WTC11 (cell line): ENCODE measurements around the gene NDUFAF4.

Source experiments
- CTCF ChIP-seq: fragments of 200-600 bp; IDR thresholded peaks from 2 replicates; pipeline ENCODE4 v1.8.0; 2022; ENCODE audit warnings: antibody characterized with exemption
- ESRRA ChIP-seq: sonication (generic); formaldehyde crosslinking; IDR thresholded peaks from 2 replicates; pipeline ENCODE4 v1.8.1; 2022; ENCODE audit warnings: mild to moderate bottlenecking, missing genetic modification reagents, borderline replicate concordance
- NR2C2 ChIP-seq: sonication (generic); formaldehyde crosslinking; IDR thresholded peaks from 2 replicates; pipeline ENCODE4 v1.8.0; 2022; ENCODE audit warnings: mild to moderate bottlenecking, missing genetic modification reagents
- PRDM15 ChIP-seq: sonication (generic); formaldehyde crosslinking; IDR thresholded peaks from 2 replicates; pipeline ENCODE4 v1.8.0; 2022; ENCODE audit warnings: missing genetic modification reagents
- SP1 ChIP-seq: sonication (generic); formaldehyde crosslinking; conservative IDR thresholded peaks from 2 replicates; pipeline ENCODE4 v1.8.1; 2022; ENCODE audit warnings: missing genetic modification reagents

- TF ChIP-seq CTCF (no peak), ESRRA (no peak), PRDM15 (no peak), NR2C2 (CRISPR knock-in tag) (no peak), SP1 (CRISPR knock-in tag) (no peak)
Measured at GRCh38 chr6:96939007-96939805, 41.5 kb upstream of the NDUFAF4 start.
